Nucleus accumbens (tissue), 56 donors: ENCODE data around the gene RTN4IP1.
"Not testable (repeated sequence)": the region's sequence is repeated elsewhere in the genome, so short reads cannot be mapped to it uniquely, and the experiment has no call there.

ENCODE experiments used
- DNase-seq, 56 donors: peaks; one replicate each; lab custom pipeline; 2025; lab: John Stamatoyannopoulos, UW

RTN4IP1 gene

GRCh38 chr6:106548926-106549455, 80.3 kb downstream of the RTN4IP1 start:
- not testable (repeated sequence) for DNase-seq

- no peak for DNase-seq
These were observed 81.5 kb downstream of the RTN4IP1 start for GRCh38 chr6:106547601-106548453.

- DNase-seq, result no peak
These were observed 82.4 kb downstream of the RTN4IP1 start for GRCh38 chr6:106546691-106547414.

GRCh38 chr6:106546261-106546690, 83.0 kb downstream of the RTN4IP1 start:
- DNase-seq, result no peak

- DNase-seq, result no peak
These were observed 88.4 kb downstream of the RTN4IP1 start for GRCh38 chr6:106540907-106541306.

- no peak for DNase-seq
These were observed 88.9 kb downstream of the RTN4IP1 start for GRCh38 chr6:106540432-106540831.

- peak in 2 of 56 donors; percentile 1 to 4 for DNase-seq
These were observed 89.4 kb downstream of the RTN4IP1 start for GRCh38 chr6:106539936-106540335.

DNA sequence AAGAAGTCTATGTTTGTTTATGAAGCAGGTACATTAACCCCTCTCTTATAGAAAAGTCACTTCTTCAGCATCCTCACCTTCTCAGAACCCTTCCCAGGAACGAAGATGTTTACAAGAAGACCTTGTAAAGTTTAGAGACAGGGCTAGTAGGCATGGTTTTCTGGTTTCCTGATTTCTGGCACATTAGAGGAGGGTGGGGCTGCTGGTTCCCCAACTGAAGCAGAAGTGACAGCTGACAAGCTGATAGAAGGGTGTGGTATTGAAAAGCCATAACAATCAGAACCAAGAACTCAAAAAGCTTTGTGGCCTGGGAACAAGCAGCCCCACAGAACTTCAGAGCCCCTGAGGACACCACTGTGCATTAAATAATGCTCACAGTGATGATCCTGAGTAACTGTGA, 91.2 kb downstream of the RTN4IP1 start:
- DNase-seq, result no peak

DNA sequence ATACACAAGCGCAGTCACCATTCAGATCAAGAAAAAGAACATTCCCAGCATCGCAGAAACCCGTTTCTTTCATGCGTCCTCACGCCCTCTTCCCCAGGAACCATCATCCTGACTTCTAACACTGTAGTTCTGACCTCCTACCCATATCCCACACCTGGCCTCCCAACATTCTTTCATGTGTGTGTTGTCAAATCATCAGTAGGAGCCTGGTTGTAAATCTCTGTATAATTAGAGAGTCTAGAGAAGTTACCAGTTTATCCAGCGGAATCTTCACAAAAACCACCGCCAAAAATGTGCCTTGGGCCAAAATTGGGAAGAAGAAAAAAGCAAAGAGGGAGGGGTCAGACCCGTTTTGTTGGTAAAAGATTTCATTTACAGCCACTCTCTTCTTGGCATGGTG, 91.6 kb downstream of the RTN4IP1 start:
- DNase-seq, result no peak

DNA sequence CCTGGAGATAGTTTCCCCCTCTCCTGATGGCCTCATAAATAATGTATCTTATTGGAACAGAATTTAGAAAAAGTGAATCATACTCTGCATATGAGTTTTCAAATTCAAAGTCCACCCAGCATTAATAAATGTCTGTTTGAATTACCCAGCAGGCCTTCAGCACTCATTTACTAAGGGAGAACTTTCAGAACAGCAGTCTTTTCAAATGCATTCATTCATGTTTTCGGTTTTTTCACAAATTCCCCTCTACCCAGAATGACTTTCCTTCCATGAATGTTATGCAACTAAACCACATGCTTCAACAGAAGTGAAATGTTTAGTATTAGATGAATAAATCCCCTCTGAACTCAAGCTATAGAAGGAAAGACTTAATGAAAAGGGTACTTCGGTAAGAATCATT, 92.4 kb downstream of the RTN4IP1 start:
- no peak for DNase-seq

DNA sequence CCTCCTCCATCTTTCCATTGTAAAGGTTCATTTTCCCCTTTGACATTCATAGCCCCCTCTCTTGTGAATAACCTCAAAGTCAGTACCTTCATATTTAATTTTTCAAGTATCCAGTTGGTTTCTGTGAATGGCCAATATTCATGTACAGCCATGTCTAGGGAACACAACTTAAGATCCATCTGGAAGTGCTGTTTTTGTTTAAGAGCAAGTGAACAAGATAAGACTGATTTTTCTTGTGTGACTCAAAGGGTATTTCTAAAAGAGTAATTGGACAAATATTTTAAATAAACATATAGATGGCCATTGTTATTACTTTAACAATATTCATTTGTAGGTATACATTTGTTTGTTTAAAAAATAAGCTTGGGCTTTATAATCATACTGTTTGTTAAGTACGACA, 92.9 kb downstream of the RTN4IP1 start:
- no peak for DNase-seq

- no peak for DNase-seq
These were observed 94.3 kb downstream of the RTN4IP1 start for GRCh38 chr6:106535012-106535411.

- no peak for DNase-seq
These were observed 94.7 kb downstream of the RTN4IP1 start for GRCh38 chr6:106534564-106534982.

DNA sequence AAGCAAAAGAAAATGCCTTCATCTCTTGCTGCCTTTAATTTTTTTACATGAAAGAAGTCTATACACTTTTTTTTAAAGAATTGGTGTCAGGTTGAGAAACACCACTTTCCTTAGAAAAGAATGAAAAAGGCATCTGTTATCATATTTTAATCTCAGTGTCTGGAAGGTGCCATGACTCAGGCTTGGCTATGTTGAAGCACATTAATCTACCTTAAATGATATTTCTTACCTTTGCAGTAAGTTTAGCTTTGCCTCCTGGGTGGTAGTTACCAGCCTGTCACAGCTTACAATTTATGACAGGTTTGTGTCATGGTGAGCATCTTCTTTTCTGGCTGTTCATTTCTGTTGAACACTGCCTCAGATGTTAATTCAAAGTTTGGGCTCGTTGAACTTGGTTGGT, 95.3 kb downstream of the RTN4IP1 start:
- DNase-seq, result no peak

DNA sequence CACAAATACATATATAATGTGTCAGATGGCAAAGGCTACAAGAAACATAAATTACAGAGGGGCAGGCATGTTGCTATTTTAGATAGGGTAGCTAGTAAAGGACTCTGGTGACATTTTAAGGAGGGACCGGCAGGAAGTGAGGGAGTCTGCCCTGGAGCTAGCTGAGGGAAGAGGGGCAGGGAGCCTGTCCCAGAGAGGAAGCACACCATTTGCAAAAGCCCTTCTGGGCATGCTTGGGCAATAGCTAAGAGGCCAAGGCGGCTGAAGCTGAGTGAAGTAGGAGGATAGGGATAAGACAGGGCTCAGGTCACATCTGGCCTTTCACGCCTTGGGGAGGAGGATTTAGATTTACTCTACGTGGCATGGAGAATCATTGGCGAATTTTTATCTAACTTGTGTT, 96.2 kb downstream of the RTN4IP1 start:
- DNase-seq, result no peak

DNA sequence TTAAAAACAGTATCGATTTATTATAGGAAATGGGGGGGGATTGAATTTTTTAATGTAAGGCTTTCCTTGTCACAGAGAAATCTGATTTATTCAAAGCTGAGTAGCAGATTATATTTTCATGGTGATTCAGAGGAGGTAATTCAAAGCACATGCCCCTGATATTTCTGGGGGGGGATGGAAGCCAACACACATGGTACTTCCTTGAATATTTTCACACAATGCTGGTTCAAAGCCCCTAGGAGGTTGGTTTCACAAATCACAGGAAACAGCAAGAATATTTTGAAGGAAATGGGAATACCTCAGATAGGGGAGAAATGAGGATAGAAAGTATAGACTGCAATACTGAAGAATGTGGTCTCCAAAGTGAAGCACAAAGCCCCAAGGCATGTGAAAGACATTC, 98.8 kb downstream of the RTN4IP1 start:
- DNase-seq, result no peak

DNA sequence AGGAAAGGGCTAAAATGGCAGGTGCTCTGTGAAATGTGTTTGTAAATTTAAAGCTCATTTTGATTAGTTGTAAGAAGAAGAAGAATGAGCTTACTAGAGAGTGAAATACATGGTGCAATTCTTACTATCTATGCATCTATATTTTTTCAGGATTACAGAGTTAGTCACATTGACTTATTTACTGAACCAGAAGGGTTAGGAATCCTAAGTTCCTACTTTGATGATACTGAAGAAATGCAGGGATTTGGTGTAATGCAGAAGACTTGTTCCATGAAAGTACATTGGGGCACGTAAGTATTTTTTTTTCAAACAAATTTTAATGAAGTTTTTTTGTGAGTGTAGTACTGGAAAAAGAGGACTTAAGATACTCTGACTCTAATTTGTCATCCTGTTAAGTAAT, 99.3 kb downstream of the RTN4IP1 start:
- DNase-seq, result no peak

GRCh38 chr6:106529438-106529837, 99.9 kb downstream of the RTN4IP1 start:
- no peak for DNase-seq

DNA sequence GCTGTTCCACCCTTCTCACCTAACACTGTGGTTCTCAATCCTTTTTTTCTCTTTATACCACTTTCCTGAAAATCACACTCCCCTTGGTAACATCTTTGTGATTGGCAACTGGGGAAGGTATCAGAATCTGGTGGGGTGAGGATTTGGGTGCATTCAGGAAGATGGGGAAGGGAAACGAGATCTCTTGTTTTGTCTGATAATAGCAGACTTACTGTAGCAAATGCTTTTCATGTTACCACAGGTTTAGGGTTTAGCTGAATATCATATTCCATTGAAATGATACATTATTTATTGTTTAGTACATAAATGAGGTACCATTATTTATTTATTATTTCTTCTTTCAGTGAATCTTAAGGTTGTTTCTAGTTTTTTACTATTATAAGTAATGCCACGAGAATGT, 100.8 kb downstream of the RTN4IP1 start:
- no peak for DNase-seq

DNA sequence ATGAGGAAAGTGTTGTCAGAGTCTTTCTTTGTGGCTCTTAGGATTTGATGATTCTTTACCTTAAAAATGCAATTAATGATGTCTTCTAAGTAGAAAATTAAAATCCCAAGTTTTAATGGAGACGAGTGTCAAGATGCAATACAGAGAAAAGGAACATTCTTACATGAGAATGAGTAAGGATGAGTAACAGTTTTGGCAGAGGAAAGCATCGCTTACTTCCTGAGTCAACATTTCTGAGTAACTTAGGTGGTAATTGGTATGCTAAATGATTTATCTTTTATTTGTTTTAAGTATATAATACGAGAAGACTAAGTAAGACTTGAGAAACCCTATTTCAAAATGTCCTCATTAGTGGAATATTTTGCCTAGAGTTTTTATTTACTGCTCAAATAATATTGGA, 101.3 kb downstream of the RTN4IP1 start:
- DNase-seq, result no peak

DNA sequence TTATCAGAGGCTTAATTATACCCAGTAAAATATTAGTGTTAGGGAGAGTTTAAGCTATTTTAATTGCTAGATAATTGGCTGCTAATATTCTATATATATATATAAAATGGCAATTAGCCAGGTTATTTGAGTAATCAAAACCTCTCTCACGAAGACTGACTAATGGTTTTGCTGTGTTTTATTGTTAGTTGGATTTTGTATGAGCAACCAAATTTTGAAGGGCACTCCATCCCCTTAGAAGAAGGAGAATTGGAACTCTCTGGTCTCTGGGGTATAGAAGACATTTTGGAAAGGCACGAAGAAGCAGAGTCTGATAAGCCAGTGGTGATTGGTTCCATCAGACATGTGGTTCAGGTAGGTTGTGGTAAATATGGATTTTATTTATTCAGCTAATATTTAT, 102.2 kb downstream of the RTN4IP1 start:
- no peak for DNase-seq

GRCh38 chr6:106525882-106526275, 103.4 kb downstream of the RTN4IP1 start:
- no peak for DNase-seq
